Measurements from ENCODE around the gene CHMP6.

GRCh38 chr17:80990921-80991644, 558 bp upstream of the CHMP6 start:
- TF ChIP-seq CTCF (IDR thresholded peaks at IDR 0.05) (no peak), POLR2A (IDR thresholded peaks at IDR 0.05) (no peak), EP300 (IDR thresholded peaks at IDR 0.05) (no peak), POLR2AphosphoS5 (IDR thresholded peaks at IDR 0.05) (no peak)
